Subcutaneous preadipocyte (primary cell): Measurements from ENCODE around the gene KCNJ1. TPM values are rescaled to one million over a fixed set of nuclear protein-coding genes. Genes with fewer than 3 reads are reported as not detected.

Experiments
- total RNA-seq: library from RNA; depleted of rRNA; stranded (reverse); fragments of >200 nt; gene quantifications from 2 replicates; pipeline ENCODE4 v1.2.3, GENCODE V29; 2012

Gene KCNJ1
- not detected in 2 replicates for total RNA-seq

GRCh38 chr11:128867277-128867676 lies at the start of gene KCNJ1:
Gene KCNJ1 (minus strand): TSS chr11:128867296. CDS start chr11:128840243, 27,053 bp downstream.

GRCh38 chr11:128890543-128891368 lies 23.7 kb upstream of the KCNJ1 start, which contains the start of gene KCNJ5:
Gene KCNJ5 (plus strand): TSS chr11:128891356. CDS start chr11:128911274, 19,918 bp downstream.

Other genes with a start within 250 kb of the KCNJ1 start
- gene FLI1, start 173.2 kb downstream of the KCNJ1 start, total RNA-seq = 2.6 and 3.3 TPM in 2 replicates
- under 0.01 TPM in 1 of 2 replicates, not detected in the other for gene KCNJ5, start 24.1 kb upstream of the KCNJ1 start, total RNA-seq
- not detected in 2 replicates for gene TP53AIP1, start 75.6 kb upstream of the KCNJ1 start, total RNA-seq